GM04504 (cell line): Measurements from ENCODE around the gene LYL1.

Experiments
- DNase-seq: peaks from one replicate; pipeline ENCODE4 v3.0.0-alpha.2; 2012; ENCODE audit warnings: low read depth

Gene LYL1

GRCh38 chr19:13073263-13073662 lies 29.4 kb downstream of the LYL1 start:
- no peak for DNase-seq

DNA sequence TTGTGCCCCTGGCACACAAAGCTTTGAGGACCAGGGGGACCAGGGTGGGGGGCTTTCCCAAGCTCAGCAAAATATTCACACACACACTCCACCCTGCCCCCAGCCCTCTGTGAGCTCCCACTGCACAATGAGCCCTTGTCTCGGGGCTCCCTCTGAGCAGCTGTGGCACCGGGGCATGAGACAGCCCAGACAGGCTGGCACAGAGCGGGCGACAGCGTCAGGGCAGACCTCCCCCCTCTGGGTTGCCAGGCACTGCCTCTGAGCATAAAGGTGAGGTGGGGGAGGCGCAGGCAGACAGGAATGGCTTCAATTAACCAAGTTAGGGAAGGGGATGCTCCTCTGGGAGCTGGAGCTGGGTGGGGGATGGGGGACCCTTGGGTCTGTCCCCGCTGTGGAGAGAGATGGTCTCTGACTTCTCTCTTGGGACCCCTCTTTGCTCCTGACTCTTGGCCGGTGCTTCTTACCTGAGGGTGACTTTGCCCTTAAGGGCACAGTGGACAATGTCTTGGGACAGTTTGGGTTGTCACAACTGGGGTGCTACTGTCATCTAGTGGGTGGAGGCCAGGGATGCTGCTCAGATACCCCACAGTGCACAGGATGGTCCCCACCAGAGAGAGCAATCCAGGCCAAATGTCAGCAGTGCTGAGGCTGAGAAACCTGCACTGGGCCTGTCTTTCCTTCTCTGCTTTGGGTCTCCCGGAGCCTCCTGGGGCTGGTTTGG lies 30.3 kb downstream of the LYL1 start:
- DNase-seq: no peak

- DNase-seq: no peak
Observed at GRCh38 chr19:13071444-13072187, 31.0 kb downstream of the LYL1 start.

DNA sequence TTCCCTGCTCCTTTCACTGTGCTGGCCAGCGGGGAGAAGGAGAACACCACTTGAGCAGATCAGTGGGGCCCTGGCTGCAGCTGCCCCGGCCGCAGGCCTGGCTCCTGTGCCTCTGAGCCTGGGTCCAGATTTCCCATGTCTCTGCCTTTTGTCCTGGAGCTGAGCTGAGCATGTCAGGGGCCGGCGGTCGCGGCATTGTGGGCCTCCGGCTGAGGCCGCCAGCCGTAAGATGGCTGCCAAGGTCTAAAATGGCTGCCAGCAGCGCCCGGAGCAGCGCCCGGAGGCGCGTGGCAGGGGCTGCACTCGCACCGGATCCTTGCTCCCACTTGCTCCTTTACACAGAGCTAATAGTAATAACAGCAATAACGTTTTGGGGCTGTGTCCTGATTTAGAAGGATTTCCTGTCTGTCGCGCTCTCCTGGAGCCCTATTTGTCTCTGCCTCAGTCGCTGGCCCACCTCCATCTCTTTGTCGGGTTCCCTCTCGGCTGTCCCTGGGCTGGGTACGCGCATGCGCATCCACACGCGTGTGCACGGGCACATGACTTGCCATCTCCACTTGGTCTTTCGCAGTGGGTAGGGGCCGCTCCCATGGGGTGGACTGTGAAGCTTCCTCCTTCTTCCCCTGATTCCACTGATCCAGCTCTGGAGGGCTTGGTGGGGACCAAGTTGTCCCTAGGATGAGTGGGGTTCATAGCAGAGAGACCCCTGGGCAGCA lies 32.1 kb downstream of the LYL1 start:
- no peak for DNase-seq

GRCh38 chr19:13069415-13070359 lies 33.0 kb downstream of the LYL1 start:
- no peak for DNase-seq

DNA sequence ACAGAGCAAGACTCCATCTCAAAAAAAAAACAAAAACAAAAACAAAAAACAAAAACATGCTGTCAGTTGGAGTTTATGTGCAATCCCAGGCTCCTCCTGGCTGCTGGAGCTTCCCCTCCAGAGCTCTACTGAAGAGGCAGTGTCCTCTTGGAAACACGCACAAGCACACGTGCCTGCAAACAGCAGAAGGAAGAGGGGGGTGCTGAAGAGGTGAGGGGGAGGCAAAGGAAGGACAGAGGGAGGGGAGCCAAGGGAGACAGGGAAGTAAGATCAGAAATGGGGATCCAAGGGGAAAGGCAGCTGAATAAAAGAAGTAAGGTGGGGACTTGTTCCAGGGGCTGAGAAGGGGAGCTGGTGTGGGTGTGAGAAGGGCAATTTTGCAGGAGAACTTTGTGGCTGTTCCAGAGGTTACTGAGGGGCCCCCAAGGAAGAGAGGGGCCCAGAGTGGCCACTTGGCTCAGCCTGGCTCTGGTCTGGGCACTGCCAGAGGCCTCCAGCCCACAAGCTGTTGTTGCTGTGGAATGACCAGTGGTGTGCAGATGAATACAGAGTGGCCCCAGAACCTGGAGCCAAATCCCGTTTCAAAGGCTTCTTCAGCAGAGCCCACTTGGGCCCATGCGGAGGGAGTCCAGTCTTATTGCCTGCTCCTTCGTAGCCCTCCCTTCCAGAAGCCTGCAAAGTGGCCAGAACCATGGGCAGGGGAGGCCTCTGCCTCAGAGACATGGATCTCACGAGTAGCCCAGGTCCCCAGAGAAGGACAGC lies 34.4 kb downstream of the LYL1 start:
- DNase-seq: no peak

GRCh38 chr19:13066933-13067807 lies 35.5 kb downstream of the LYL1 start:
- no peak for DNase-seq

DNA sequence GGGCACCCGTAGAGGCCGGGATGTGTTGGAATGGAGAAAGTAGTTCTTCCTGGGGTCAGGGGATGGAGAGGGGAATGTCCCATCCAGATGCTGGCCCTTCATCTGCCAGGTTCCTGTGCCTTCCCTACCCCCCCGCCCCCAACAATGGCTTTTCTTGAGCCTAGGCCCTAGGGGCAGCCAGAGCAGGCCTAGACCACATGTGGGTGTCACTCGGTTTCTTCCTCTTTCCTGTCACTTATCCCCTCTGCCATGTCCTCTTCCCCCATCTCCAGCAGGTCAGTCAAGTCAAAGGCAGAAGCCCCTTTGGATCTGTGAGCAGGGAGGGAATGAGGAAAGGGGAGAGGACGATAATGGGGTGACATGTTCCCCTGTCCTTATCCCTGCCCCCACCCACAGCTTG lies 36.4 kb downstream of the LYL1 start:
- no peak for DNase-seq

- DNase-seq: no peak
Observed at GRCh38 chr19:13064092-13064489, 38.6 kb downstream of the LYL1 start.

- DNase-seq: no peak
Observed at GRCh38 chr19:13063461-13064091, 39.1 kb downstream of the LYL1 start.

- DNase-seq: no peak
Observed at GRCh38 chr19:13062317-13062716, 40.3 kb downstream of the LYL1 start.

- DNase-seq: no peak
Observed at GRCh38 chr19:13060964-13061927, 41.4 kb downstream of the LYL1 start.

- no peak for DNase-seq
Observed at GRCh38 chr19:13060233-13060963, 42.3 kb downstream of the LYL1 start.

DNA sequence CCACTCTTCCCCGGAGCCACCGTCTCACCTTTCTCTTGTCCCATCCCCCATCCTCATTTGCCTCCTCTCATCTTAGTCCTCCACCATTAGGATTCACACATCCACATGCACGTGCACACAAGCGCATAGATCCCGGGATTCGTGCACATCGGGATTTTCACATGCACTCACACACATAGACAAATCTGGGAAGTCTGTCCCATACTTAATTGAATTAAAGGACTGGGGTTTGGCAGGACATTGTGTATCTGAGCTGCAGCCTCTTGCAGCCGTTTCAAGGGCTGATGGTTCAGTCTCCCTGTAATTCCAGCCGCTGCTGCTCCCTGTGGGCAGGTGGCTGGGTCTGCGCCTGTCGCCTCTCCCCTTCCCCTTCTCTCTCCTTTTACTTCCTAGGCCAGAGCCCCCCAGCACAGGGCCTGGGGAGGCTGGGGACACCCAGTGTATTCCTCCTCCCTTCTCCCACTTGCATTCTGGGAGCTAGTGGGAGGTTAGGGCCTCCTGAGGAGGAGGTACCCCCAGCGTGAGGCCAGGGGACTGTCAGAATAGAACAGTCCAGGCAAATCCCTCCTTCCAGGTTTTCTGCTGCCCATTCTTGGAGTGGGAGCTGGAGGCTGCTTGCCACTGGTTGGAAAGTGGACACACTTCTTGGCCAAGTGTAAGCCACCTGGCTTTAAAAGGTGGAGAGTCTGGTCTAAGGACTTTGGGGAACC lies 43.6 kb downstream of the LYL1 start:
- no peak for DNase-seq

- no peak for DNase-seq
Observed at GRCh38 chr19:13057744-13058143, 44.9 kb downstream of the LYL1 start.

- no peak for DNase-seq
Observed at GRCh38 chr19:13057147-13057572, 45.5 kb downstream of the LYL1 start.

GRCh38 chr19:13056052-13056660 lies 46.5 kb downstream of the LYL1 start:
- DNase-seq: peak; percentile 74
